H9 (cell line): ENCODE measurements around the gene CAB39L. TPM values are rescaled to one million over a fixed set of nuclear protein-coding genes. Genes with fewer than 3 reads are reported as not detected.

Experiments used
- DNase-seq: peaks from one replicate; pipeline ENCODE4 v3.0.0-alpha.2; 2017
- H2AFZ ChIP-seq: one replicate; pipeline ENCODE4 v1.6.1; 2013; ENCODE audit warnings: mild to moderate bottlenecking, low read length, control low read depth, moderate library complexity
- H2AK5ac ChIP-seq: 2 replicates; pipeline ENCODE4 v1.6.1; 2013; ENCODE audit warnings: low read length, control low read depth, mixed read lengths; ENCODE audit not compliant: insufficient read length
- H2BK120ac ChIP-seq: one replicate; pipeline ENCODE4 v1.6.1; 2013; ENCODE audit warnings: low read depth, mild to moderate bottlenecking, low read length, control low read depth, inconsistent platforms; ENCODE audit not compliant: poor library complexity, severe bottlenecking
- H2BK12ac ChIP-seq: 2 replicates; pipeline ENCODE4 v1.6.1; 2013; ENCODE audit warnings: low read length, control low read depth, mixed read lengths, low read depth; ENCODE audit not compliant: insufficient read length
- H2BK15ac ChIP-seq: 2 replicates; pipeline ENCODE4 v1.6.1; 2013; ENCODE audit warnings: low read depth, low read length, control low read depth
- H2BK20ac ChIP-seq: one replicate; pipeline ENCODE4 v1.6.1; 2013; ENCODE audit warnings: low read depth, mild to moderate bottlenecking, low read length, control low read depth, inconsistent platforms; ENCODE audit not compliant: poor library complexity, severe bottlenecking
- H2BK5ac ChIP-seq: 2 replicates; pipeline ENCODE4 v1.6.1; 2013; ENCODE audit warnings: low read length, control low read depth, mixed read lengths; ENCODE audit not compliant: insufficient read length
- H3K14ac ChIP-seq: 2 replicates; pipeline ENCODE4 v1.6.1; 2013; ENCODE audit warnings: low read length, control low read depth; ENCODE audit not compliant: insufficient read depth
- H3K18ac ChIP-seq: 2 replicates; pipeline ENCODE4 v1.6.1; 2013; ENCODE audit warnings: low read depth, mild to moderate bottlenecking, mixed read lengths, low read length, control low read depth; ENCODE audit not compliant: insufficient read length
- H3K23ac ChIP-seq: 2 replicates; pipeline ENCODE4 v1.6.1; 2013; ENCODE audit warnings: low read length, control low read depth, mixed read lengths, low read depth; ENCODE audit not compliant: insufficient read length
- H3K23me2 ChIP-seq: 2 replicates; pipeline ENCODE4 v1.6.1; 2013; ENCODE audit warnings: low read depth, mild to moderate bottlenecking, mixed read lengths, low read length, control low read depth; ENCODE audit not compliant: insufficient read length, poor library complexity, severe bottlenecking
- H3K27ac ChIP-seq: 2 replicates; pipeline ENCODE4 v1.5.1; 2013; ENCODE audit warnings: low read length, control low read depth, mixed read lengths, low read depth; ENCODE audit not compliant: insufficient read length
- H3K27me3 ChIP-seq: 2 replicates; pipeline ENCODE4 v1.6.1; 2013; ENCODE audit warnings: low read length, control low read depth, inconsistent platforms; ENCODE audit not compliant: insufficient read depth
- H3K4ac ChIP-seq: 2 replicates; pipeline ENCODE4 v1.6.1; 2013; ENCODE audit warnings: low read depth, mild to moderate bottlenecking, control low read depth, inconsistent platforms, low read length, moderate library complexity
- H3K4me1 ChIP-seq: 2 replicates; pipeline ENCODE4 v1.6.1; 2013; ENCODE audit warnings: low read length, control low read depth, inconsistent platforms; ENCODE audit not compliant: insufficient read depth
- H3K4me2 ChIP-seq: 2 replicates; pipeline ENCODE4 v1.6.1; 2013; ENCODE audit warnings: low read length, control low read depth, mixed read lengths; ENCODE audit not compliant: insufficient read length, insufficient read depth
- H3K56ac ChIP-seq: 2 replicates; pipeline ENCODE4 v1.6.1; 2013; ENCODE audit warnings: low read depth, mild to moderate bottlenecking, mixed read lengths, low read length, control low read depth; ENCODE audit not compliant: insufficient read length
- H3K79me1 ChIP-seq: 2 replicates; pipeline ENCODE4 v1.6.1; 2013; ENCODE audit warnings: low read depth, mild to moderate bottlenecking, moderate library complexity, low read length, control low read depth, inconsistent platforms; ENCODE audit not compliant: insufficient read depth, poor library complexity, severe bottlenecking
- H3K79me2 ChIP-seq: 2 replicates; pipeline ENCODE4 v1.6.1; 2013; ENCODE audit warnings: low read length, control low read depth, inconsistent platforms; ENCODE audit not compliant: insufficient read depth
- H3K9ac ChIP-seq: 2 replicates; pipeline ENCODE4 v1.6.1; 2013; ENCODE audit warnings: low read length, control low read depth, mixed read lengths; ENCODE audit not compliant: insufficient read length; ENCODE audit errors: extremely low read depth
- H3K9me3 ChIP-seq: one replicate; pipeline ENCODE4 v1.6.1; 2013; ENCODE audit warnings: low read depth, low read length, inconsistent platforms; ENCODE audit not compliant: control insufficient read depth
- H3T11ph ChIP-seq: one replicate; pipeline ENCODE4 v1.6.1; 2013; ENCODE audit warnings: mild to moderate bottlenecking, low read length, control low read depth, inconsistent platforms
- H4K20me1 ChIP-seq: one replicate; pipeline ENCODE4 v1.6.1; 2013; ENCODE audit not compliant: control insufficient read depth, insufficient read length, insufficient read depth
- H4K5ac ChIP-seq: 2 replicates; pipeline ENCODE4 v1.6.1; 2013; ENCODE audit warnings: low read depth, mild to moderate bottlenecking, mixed read lengths, low read length, control low read depth; ENCODE audit not compliant: insufficient read length
- H4K8ac ChIP-seq: replicated peaks from 2 replicates; pipeline ENCODE4 v1.6.1; 2013; ENCODE audit warnings: low read length, control low read depth, mixed read lengths, low read depth; ENCODE audit not compliant: insufficient read length
- H4K91ac ChIP-seq: 2 replicates; pipeline ENCODE4 v1.6.1; 2013; ENCODE audit warnings: low read depth, mild to moderate bottlenecking, moderate library complexity, mixed read lengths, low read length, control low read depth; ENCODE audit not compliant: insufficient read length
- H3K27ac Mint-ChIP-seq, 3 experiments: 2 replicates in 2 of 3; 3 replicates in 1 of 3; pipeline ENCODE4 v1.8.0; 2020 to 2021; ENCODE audit warnings: mixed read lengths in 3 of 3, mild to moderate bottlenecking in 1 of 3, moderate library complexity in 1 of 3
- H3K27me3 Mint-ChIP-seq: 2 replicates; pipeline ENCODE4 v1.8.0; 2021; ENCODE audit warnings: low read depth, mild to moderate bottlenecking, moderate library complexity, mixed read lengths
- H3K36me3 Mint-ChIP-seq, 3 experiments: 2 replicates in 2 of 3; 3 replicates in 1 of 3; pipeline ENCODE4 v1.8.0; 2020 to 2021; ENCODE audit warnings: low read depth in 3 of 3, mixed read lengths in 3 of 3; ENCODE audit not compliant: insufficient read depth in 1 of 3
- H3K4me1 Mint-ChIP-seq, 2 experiments: 2 replicates each; pipeline ENCODE4 v1.8.0; 2020; ENCODE audit warnings: mixed read lengths in 2 of 2
- H3K4me3 Mint-ChIP-seq, 2 experiments: 2 replicates in 1 of 2; 3 replicates in 1 of 2; pipeline ENCODE4 v1.8.0; 2020 to 2021; ENCODE audit warnings: mild to moderate bottlenecking in 2 of 2, mixed read lengths in 2 of 2, moderate library complexity in 1 of 2
- H3K9me3 Mint-ChIP-seq, 2 experiments: 2 replicates in 1 of 2; 3 replicates in 1 of 2; pipeline ENCODE4 v1.8.0; 2020; ENCODE audit warnings: mild to moderate bottlenecking in 2 of 2, mixed read lengths in 2 of 2, moderate library complexity in 1 of 2
- CTCF ChIP-seq: fragments of 200-600 bp; sonication (generic); conservative IDR thresholded peaks from 3 replicates; pipeline ENCODE4 v1.8.0; 2021; ENCODE audit warnings: antibody characterized with exemption, mild to moderate bottlenecking
- total RNA-seq: library from RNA; stranded (reverse); gene quantifications from 2 replicates; pipeline ENCODE4 v1.2.1, GENCODE V29; 2021

Gene CAB39L
- total RNA-seq, 1 experiment from 2014 or later: 6.0 TPM

DNA sequence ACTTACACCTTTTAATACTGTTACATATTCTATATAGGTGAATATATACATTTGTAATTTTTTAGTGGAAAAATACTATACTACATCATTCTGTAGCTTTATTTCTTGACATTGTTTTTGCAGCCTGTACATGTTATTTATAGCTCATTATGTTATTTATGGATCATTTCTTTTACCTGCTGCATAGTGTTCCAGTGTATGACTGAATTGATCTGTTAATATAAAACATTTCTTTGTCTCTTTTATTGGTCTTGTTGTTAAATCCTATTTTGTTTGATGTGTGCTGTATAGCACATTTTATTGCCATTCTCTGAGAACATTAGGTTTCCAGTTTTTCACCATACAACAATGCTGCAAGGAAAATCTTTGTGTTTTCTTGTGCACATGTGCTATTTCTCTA, 2.6 kb upstream of the CAB39L start:
- H3K14ac ChIP-seq: no peak overlapping the region
- no peaks in the 10 kb centered on the region for H3K9me3 ChIP-seq
- H3K27me3 ChIP-seq: no peaks in the 10 kb centered on the region
- Mint-ChIP-seq H3K27ac (no peak overlapping the region), H3K4me1 (peaks cover 13 to 26% of the 10 kb centered on the region in 2 experiments; a peak in 3 of 4 replicates), H3K9me3 (no peaks in the 10 kb centered on the region; a peak in 2 of 5 replicates), H3K4me3 (peak overlapping the region; percentile 26 to 57; a peak in 2 of 5 replicates), H3K27me3 (no peaks in the 10 kb centered on the region), H3K36me3 (peaks cover 0 to 1% (median 0%) of the 10 kb centered on the region in 3 experiments; a peak in 2 of 7 replicates)
- H3K4me1 ChIP-seq: no peaks in the 10 kb centered on the region
- H2BK15ac ChIP-seq: no peak overlapping the region
- H4K8ac ChIP-seq: no peak overlapping the region
- no peaks in the 10 kb centered on the region for H3K79me1 ChIP-seq
- H3K4ac ChIP-seq: no peak overlapping the region
- H2AK5ac ChIP-seq: no peak overlapping the region
- no peak for DNase-seq
- H2BK120ac ChIP-seq: no peak overlapping the region
- H3K18ac ChIP-seq: no peak overlapping the region
- H2BK12ac ChIP-seq: no peak overlapping the region
- no peak overlapping the region for H3K27ac ChIP-seq
- peaks cover 13% of the 10 kb centered on the region for H3K23me2 ChIP-seq
- TF ChIP-seq CTCF: no peak
- H3K56ac ChIP-seq: no peak overlapping the region
- no peak overlapping the region for H3K9ac ChIP-seq
- H2AFZ ChIP-seq: no peak overlapping the region
- no peak overlapping the region for H4K91ac ChIP-seq
- H2BK20ac ChIP-seq: no peak overlapping the region
- H3K4me2 ChIP-seq: no peak overlapping the region
- H3K23ac ChIP-seq: no peak overlapping the region
- no peak overlapping the region for H4K5ac ChIP-seq
- H3K79me2 ChIP-seq: no peaks in the 10 kb centered on the region
- H3T11ph ChIP-seq: no peak overlapping the region
- no peak overlapping the region for H2BK5ac ChIP-seq
- H4K20me1 ChIP-seq: no peaks in the 10 kb centered on the region
